ENCODE data around the gene S100A5. TPM values are rescaled to one million over a fixed set of nuclear protein-coding genes. Genes with fewer than 3 reads are reported as not detected.

Gene S100A5
- total RNA-seq, 1 donor from 2014 or later = 0.47 TPM

DNA sequence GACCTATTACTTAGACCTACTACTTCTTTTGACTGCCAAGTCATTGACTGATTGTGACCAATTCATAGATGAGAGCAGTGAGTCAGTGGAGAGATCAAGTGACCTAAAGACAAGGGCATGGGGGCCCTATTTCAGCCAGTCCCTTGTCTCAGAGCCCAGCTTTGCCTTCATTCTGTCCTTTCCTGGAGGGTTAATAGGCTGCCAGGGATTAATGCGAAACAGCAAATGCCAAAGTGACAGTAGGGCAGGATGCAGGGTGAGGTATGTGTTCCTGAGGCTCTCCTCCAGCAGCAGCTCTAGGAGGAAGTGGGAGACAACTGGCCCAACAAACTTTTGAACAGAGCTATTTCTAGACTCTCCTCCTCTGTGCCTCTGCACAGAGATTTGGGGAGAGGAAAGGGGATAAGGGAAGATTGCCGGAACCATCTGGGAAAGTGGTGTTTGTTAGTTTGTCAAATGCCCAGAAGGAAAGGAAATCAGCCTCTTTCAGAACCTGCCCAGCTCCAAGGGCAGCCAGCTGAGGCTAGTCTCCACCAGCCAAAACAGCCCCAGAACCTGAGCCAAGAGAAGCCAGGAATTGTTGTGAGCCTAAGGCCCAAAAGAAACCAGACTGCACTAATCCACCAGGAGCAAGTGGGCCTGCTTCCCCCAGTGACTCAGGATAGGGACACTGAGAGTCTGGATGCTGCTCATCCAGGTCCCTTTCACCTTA is 13.3 kb upstream of the S100A5 start:
- no peak for DNase-seq (ENCODE audit: low spot score)

DNA sequence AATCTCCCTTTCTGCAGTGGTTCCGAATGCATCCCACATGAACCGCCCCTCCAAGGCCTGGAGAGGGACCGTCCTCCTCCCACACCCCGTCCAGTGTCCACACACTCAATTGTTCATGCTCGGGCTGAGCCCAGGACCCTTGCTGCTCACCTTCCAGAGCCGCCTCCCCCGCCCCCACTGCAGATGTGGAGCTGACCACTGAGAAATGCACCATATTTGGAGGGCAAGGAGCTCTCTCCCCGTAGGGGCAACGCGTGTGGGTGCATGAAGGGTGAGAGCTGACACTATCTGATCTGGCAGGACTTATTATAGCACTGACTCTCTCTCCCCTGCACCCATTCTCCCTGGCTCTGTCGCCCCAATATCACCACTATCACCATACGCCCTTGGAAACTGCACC is 12.4 kb upstream of the S100A5 start:
- TF ChIP-seq, protein P1, sequence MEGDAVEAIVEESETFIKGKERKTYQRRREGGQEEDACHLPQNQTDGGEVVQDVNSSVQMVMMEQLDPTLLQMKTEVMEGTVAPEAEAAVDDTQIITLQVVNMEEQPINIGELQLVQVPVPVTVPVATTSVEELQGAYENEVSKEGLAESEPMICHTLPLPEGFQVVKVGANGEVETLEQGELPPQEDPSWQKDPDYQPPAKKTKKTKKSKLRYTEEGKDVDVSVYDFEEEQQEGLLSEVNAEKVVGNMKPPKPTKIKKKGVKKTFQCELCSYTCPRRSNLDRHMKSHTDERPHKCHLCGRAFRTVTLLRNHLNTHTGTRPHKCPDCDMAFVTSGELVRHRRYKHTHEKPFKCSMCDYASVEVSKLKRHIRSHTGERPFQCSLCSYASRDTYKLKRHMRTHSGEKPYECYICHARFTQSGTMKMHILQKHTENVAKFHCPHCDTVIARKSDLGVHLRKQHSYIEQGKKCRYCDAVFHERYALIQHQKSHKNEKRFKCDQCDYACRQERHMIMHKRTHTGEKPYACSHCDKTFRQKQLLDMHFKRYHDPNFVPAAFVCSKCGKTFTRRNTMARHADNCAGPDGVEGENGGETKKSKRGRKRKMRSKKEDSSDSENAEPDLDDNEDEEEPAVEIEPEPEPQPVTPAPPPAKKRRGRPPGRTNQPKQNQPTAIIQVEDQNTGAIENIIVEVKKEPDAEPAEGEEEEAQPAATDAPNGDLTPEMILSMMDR (IDR thresholded peaks at IDR 0.05) = no peak
- Mint-ChIP-seq H3K9me3 (ENCODE audit: low read depth) (no peaks in the 10 kb centered on the region), H3K36me3 (ENCODE audit: low read depth) (no peaks in the 10 kb centered on the region), H3K4me3 (ENCODE audit: unreplicated experiment) (no peak overlapping the region), H3K4me1 (ENCODE audit: low read depth) (peaks cover 47% of the 10 kb centered on the region), H3K27ac (ENCODE audit: unreplicated experiment) (no peak overlapping the region), H3K27me3 (ENCODE audit: low read depth) (no peaks in the 10 kb centered on the region)
- DNase-seq (ENCODE audit: low spot score) = no peak

More for the DNA sequence above, 13.3 kb upstream of the S100A5 start:
- Mint-ChIP-seq H3K27me3 (ENCODE audit: low read depth) (no peaks in the 10 kb centered on the region), H3K27ac (ENCODE audit: unreplicated experiment) (peak overlapping the region; percentile 92), H3K36me3 (ENCODE audit: low read depth) (no peaks in the 10 kb centered on the region), H3K9me3 (ENCODE audit: low read depth) (no peaks in the 10 kb centered on the region), H3K4me1 (ENCODE audit: low read depth) (peaks cover 38% of the 10 kb centered on the region), H3K4me3 (ENCODE audit: unreplicated experiment) (no peak overlapping the region)
- TF ChIP-seq, protein P1 (IDR thresholded peaks at IDR 0.05) = no peak

DNA sequence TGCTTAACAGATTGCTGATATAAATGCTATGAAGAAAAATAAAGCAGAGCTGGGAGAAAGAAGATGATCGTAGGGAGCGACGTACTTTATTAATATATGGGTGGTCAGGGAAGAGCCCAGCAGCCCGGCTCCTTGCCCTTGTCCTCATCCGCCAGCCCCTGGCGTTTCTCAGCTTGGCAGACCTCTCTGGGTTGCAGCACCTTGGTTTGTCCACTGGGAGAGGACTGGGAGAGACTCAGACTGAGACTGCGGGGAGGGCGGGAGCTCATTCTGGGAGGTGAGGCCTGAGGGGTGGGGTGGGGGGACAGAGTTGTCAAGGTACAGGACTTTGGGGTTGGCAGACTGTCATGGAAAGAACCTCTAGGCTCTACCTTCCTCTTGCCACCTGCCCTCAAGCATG is 11.6 kb upstream of the S100A5 start:
- no peaks in the 10 kb centered on the region for H3K27me3 Mint-ChIP-seq (ENCODE audit: low read depth)
- TF ChIP-seq, protein P1 (IDR thresholded peaks at IDR 0.05) = no peak

DNA sequence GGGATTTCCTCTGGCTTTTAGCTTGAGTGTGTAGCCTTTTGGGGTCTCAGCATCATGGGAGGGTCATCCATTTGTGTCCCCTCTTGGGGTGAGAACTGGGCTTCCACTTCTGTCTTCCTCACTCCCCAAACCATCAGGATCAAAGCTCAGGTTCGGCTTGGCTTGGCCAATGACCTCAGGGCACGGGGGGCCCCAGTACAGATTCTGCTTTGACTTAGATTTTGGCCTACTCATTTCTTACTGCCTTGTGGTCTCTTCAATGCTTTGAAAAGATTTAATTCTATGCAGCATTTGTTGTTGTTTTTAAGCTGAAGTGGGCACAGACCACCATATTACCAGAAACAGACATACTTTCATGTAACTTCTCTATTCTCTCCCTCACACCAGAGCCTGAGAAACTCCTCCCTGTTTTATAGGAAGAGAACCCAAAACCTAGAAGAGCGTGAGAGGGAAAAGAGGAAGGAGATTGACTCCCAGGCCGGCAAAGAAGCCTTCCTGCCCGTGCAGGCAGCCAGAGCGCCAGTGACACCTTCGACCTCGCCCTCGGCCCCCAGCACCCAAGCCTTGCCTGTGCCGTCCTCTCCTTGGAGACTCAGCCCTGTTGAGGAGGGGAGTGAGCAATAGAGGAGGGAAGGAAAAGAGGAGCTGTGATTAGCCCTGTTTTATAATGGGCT is 10.2 kb upstream of the S100A5 start:
- Mint-ChIP-seq H3K4me3 (ENCODE audit: unreplicated experiment) (no peak overlapping the region), H3K27ac (ENCODE audit: unreplicated experiment) (peak overlapping the region; percentile 19), H3K9me3 (ENCODE audit: low read depth) (no peaks in the 10 kb centered on the region), H3K4me1 (ENCODE audit: low read depth) (peaks cover 69% of the 10 kb centered on the region), H3K36me3 (ENCODE audit: low read depth) (no peaks in the 10 kb centered on the region), H3K27me3 (ENCODE audit: low read depth) (no peaks in the 10 kb centered on the region)
- TF ChIP-seq, protein P1 (IDR thresholded peaks at IDR 0.05) = no peak
- peak; percentile 59 for DNase-seq (ENCODE audit: low spot score)

More for the DNA sequence above, 11.6 kb upstream of the S100A5 start:
- Mint-ChIP-seq H3K36me3 (ENCODE audit: low read depth) (no peaks in the 10 kb centered on the region), H3K4me1 (ENCODE audit: low read depth) (peaks cover 55% of the 10 kb centered on the region), H3K27ac (ENCODE audit: unreplicated experiment) (peak overlapping the region; percentile 55), H3K4me3 (ENCODE audit: unreplicated experiment) (no peak overlapping the region), H3K9me3 (ENCODE audit: low read depth) (no peaks in the 10 kb centered on the region)
- no peak for DNase-seq (ENCODE audit: low spot score)

DNA sequence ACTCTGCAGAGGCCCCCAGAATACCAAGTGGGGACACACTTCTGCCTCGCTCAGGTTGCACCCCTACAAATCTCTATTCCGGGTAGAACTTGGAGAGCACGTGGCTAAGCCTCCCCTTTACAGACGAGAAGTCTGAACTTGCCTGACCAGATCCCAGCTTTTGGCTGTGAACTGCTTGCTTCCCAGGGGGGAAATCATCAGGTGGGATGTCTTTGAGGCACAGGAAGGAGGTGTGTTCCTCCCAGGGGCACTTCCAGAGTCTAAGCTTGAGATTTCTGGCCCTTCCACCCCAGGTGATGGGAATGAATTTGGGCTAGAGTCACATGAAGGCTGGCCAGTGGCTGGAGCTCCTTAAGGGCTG is 9.6 kb upstream of the S100A5 start:
- peaks cover 74% of the 10 kb centered on the region for H3K4me1 Mint-ChIP-seq (ENCODE audit: low read depth)
- no peaks in the 10 kb centered on the region for H3K9me3 Mint-ChIP-seq (ENCODE audit: low read depth)
- TF ChIP-seq, protein P1 (IDR thresholded peaks at IDR 0.05) = no peak
- no peak for DNase-seq (ENCODE audit: low spot score)
- no peaks in the 10 kb centered on the region for H3K36me3 Mint-ChIP-seq (ENCODE audit: low read depth)
- H3K4me3 Mint-ChIP-seq (ENCODE audit: unreplicated experiment) = no peak overlapping the region
- no peaks in the 10 kb centered on the region for H3K27me3 Mint-ChIP-seq (ENCODE audit: low read depth)
- H3K27ac Mint-ChIP-seq (ENCODE audit: unreplicated experiment) = peak overlapping the region; percentile 98

Data from chondrocyte (in vitro differentiated cells).